HG03558 (cell line): ENCODE data around the gene CERKL.
"Not testable (repeated sequence)": the region's sequence is repeated elsewhere in the genome, so short reads cannot be mapped to it uniquely, and the experiment has no call there.

ENCODE experiments used
- ATAC-seq: cut with Tn5 transposase; IDR thresholded peaks from one replicate; pipeline ENCODE4 v1.9.1; 2021; ENCODE audit warnings: moderate number of reproducible peaks; ENCODE audit not compliant: unreplicated experiment; ENCODE audit errors: extremely low read depth

Gene CERKL, protein sequence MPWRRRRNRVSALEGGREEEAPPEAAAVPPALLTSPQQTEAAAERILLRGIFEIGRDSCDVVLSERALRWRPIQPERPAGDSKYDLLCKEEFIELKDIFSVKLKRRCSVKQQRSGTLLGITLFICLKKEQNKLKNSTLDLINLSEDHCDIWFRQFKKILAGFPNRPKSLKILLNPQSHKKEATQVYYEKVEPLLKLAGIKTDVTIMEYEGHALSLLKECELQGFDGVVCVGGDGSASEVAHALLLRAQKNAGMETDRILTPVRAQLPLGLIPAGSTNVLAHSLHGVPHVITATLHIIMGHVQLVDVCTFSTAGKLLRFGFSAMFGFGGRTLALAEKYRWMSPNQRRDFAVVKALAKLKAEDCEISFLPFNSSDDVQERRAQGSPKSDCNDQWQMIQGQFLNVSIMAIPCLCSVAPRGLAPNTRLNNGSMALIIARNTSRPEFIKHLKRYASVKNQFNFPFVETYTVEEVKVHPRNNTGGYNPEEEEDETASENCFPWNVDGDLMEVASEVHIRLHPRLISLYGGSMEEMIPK

DNA sequence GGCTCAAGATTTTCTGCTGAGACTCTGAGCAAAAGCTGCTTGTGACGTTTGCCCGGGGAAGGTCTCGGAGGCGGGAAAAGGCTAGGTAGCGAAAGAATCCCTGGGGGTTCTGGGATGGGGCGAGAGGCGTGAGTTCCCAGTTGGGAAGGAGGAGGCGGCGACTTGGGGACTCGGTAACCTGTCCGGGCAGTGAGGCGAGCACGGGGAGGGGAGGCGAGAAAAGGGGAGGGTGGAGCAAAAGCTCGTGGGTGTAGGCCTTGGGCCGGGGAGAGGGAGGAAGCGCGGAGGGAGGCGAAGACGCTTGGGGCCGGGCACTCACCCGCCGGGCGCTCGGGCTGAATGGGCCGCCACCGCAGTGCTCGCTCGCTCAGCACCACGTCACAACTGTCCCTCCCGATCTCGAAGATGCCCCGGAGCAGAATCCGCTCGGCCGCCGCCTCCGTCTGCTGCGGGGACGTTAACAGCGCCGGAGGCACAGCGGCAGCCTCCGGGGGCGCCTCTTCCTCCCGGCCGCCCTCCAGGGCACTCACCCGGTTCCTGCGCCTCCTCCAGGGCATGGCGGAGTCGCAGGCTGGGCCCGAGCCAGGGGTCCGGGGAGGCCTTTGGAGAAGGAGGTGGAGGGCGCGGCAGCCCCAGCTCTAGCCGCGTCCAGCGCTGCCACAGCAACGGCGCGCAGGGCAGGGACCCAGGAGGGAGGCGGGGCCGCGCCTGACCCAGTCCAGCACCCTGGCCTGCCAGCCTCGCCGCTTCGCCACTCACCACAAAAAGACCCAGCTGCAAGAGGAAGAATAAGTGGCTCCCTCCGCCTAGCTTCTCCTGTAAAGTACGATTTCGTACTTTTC lies at the start of gene CERKL:
Gene CERKL, minus strand, starts transcription at position 656 of the 842 bp plus-strand sequence. Its CDS starts 99 bp downstream, at position 557.
- peak; percentile 61 for ATAC-seq

DNA sequence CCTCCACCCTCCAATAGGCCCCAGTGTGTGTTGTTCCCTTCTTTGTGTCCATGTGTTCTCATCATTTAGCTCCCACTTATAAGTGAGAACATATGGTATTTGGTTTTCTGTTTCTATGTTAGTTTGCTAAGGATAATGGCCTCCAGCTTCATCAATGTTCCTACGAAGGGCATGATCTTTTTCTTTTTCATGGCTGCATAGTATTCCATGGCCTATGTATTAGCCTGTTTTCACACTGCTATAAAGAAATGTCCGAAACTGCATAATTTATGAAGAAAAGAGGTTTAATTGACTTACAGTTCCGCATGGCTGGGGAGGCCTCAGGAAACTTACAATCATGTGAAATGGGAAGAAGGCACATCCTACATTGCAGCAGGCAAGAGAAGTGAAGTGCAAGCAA lies 45.6 kb upstream of the CERKL start:
- not testable (repeated sequence) for ATAC-seq

DNA sequence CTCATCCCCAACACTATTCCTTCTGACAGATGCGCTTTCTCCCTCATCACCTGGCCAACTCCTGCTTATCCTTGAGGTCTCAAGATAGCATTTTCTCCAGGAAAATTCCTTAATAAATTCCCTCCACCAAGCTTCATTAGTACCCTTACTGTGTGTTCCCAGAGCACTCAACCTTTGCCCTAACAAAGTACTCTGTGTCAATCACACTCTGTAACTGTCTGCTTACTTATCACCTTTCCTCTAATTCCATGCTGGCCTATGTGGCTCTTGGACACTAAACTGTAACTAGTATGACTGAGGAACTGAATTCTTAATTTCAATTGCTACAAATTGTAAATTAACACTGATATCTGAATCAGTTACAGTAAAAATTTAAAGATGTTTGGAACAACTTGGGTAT lies 41.3 kb upstream of the CERKL start:
- ATAC-seq, result no peak

DNA sequence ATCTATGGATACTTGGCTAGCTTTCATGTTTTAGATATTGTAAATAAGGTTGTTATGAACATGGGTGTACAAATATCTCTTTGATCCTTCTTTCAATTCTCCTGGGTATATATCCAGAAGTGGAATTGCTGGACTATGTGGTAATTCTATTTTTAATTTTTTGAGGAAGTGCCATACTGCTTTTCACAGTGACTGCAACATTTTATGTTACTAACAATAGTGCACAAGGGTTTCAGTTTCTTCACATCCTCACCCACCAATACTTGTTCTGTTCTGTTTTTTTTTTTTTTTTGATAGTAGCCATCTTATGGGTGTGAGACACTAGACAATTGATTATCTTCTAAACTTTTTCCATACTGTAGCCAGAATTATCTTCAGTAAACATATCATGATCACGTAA lies 40.7 kb upstream of the CERKL start:
- no peak for ATAC-seq

DNA sequence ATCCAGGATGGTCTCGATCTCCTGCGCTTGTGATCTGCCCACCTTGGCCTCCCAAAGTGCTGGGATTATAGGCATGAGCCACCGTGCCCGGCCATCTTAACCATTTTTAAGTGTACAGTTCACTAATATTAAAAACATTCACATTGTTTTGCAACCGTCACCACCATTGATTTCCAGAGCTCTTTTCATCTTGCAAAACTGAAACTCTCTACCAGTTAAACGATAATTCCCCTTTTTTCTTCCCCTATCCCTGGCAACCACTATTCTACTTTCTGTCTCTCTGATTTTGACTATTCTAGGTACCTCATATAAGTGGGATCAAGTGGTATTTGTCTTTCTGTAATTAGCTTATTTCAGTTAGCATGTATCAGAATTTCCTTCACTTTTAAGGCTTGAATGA lies 40.2 kb upstream of the CERKL start:
- ATAC-seq, result no peak

DNA sequence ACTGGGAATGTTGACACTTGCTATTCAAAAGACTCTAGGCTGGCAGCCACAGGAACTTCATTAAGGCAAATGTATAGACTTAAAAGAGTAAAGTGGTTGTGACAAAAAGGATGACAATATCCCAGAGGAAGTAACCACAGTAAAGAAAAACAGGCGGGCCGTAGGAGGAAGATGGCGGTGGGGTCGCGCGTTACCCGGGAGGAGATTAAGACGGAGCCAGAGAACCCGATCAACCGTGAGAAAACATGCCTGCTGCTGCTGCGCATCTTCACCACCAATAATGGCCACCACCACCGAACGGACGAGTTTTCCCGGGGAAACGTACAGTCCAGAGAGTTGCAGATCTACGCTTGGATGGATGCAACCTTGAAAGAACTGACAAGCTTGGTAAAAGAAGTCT lies 37.4 kb upstream of the CERKL start:
- no peak for ATAC-seq

DNA sequence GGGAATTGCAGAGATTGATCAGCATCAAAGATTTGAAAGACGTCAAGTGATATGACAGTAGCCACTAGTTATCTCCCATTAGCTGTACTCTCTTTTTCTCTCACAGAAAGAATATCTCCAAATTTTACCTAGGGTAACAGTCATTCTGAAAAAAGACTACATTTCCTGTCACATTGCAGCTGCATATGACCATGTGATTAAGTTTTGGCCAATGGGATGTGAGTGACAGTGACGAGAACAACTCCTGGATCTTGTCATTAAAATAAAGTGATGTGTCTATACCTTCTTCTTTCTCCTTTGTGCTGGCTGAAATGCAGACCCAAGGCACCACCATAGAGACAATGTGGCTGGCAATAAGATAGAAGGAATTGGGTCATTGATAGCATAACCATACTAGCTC lies 34.0 kb upstream of the CERKL start:
- no peak for ATAC-seq

DNA sequence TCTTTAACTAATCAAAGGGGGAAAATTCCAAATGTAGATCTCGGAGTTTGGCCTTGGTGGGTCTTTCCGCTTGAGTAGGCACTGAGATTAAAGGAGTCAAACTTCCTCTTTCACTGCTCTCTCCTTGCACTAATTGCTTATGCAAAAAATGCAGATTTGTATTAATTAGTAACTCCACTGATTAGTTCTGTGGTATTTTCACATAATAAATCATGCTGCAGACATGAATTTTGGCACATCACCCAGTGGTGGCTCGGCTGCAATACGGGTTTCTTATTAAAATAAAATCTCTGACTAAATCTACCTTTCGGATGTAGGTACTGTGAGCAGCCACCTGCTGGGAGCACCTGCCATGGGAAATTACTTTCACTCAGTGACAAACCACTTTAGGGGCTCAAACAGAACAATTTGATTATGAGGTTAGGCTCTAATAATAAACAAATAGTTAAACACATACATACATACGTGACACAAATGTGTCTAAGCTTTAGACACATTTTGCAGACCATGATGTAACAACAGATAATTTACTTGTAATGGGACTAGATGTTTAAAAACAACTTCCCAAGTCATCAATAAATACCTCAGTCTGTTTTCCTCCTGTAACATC lies 29.8 kb upstream of the CERKL start:
- no peak for ATAC-seq

DNA sequence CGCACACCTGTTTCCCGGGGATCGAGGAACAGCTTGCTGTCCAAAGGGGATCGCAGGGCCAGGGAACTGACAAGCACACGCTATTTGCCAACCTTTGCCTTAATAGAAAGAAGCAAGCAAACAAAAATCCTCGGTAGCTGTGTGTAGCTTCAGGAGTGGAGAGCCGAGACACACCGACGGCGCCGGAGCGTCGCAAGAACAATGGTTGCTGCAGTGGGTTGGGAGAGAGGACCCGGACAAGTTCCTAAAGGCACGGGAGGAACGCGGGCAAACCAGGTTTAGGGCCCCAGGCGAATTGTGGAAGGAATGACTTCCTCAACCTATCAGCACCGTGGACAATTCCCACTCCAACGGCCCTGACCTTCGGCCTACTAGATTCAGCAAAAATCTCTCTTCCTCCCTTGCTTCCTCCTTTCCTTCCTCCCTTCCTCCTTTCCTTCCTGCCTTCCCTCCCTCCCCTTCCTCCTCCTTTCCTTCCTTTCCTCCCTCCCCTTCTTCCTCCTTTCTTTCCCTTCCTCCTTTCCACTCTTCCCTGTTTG lies 28.3 kb upstream of the CERKL start:
- no peak for ATAC-seq

DNA sequence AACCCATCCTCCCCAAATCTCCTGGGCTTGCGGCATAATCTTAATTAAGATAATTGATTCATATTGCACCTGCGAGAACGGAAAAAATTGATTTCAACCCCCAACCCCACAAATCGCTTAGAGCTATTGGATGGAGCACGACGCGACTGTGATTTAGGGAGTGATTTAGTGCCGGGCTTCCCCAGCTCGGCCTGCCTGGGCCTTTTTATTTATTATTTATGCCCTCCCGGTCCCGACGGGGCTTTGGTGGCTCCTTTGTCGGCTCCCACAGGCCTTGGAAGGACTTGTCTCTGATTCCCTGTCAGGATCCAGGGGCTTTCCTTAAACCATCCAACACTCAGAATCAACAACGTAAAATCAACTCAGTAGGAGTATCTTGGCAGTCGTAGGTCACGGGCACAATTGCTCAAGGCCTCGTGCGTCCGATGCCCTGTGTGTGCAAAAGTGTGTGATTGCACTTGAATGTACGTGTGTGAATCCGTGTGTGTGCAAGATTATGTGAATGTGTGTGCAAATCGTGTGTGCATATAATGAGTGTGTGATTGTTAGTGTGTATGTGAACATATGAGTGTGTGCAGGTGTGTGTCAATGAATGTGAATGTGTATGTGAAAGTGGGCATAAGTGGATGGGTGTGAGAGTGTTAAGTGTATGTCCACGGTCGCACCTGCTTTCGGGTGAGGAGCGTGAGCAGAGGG lies 27.7 kb upstream of the CERKL start:
- no peak for ATAC-seq

DNA sequence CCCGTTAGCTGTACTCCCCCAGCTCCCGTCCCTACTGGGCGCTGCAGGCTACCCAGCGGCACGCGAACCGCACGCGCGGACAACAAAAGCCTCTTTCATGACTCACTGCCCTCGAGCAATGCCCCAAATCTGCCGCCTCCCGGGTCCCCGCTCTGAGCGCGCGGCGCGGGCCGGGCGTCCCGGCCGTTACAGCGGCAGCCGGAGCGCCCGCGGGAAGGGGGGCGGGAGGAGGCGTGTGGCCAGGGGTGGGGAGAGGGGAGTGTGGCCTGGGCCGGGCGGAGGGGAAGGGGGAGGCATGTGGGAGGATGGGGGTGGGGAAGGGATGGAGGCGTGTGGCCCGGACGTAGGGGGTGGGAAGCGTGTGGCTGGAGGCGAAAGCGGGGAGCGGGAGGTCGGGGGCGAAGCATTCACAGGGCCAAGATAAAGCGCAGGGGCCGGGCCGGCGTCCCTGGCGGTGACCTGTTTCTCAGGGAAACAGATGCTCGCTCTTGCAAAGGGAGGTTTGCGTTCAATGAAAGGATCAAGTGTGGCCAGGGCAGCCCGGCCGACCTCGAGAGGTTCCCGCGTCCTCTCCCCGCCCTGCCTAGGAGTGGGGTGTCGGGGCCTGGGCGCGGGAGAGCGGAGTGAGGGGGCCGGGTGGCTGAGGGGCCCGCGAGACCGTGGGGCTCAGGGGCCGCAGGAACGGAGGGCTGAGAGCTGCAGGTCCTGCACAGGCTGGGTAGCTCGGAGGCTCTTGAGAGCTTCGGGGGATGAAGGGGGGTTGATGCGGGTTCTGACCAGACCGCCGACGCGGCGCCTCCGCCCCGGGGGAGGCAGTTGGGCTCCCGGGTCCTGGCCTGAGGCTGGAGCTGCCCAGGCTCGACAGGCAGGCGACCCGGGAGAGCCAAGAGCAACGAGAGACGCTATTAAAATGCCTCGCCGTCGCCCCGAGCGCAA lies 26.9 kb upstream of the CERKL start:
- no peak for ATAC-seq

DNA sequence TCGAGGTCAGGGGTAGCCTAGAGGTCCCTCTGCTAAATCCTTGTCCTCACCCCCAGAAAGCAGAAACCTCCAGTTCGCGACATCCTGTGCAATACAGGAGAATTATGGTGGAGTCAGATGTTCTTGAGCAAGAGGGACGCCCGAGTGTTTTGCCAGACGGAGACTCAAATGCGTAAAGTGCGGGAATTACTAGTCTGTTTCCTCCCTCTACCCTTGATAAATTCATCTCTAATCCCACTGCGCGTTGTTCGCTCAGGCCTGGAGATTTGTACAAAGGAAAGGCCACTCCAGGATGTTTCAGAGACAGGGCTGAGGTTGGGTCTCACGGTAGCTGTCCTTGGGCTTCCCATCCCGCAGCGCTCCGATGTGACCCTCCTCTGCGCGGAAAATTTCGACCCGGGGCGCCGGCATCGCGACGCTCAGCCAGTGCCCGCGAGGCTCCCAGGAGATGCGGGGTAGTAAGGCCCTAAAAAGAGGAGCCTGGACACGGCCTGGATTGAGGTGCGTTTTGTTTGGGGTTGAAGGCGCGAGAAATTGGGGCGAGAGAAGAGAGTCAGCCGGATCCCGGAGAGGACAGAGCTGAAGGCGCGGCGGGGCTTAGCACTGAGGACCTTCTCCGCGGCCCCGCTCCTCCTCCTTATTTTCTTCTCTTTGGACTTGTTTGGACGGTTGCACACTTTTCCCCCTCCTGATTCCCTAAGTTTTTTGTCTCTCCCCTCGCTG lies 26.1 kb upstream of the CERKL start:
- ATAC-seq, result no peak

DNA sequence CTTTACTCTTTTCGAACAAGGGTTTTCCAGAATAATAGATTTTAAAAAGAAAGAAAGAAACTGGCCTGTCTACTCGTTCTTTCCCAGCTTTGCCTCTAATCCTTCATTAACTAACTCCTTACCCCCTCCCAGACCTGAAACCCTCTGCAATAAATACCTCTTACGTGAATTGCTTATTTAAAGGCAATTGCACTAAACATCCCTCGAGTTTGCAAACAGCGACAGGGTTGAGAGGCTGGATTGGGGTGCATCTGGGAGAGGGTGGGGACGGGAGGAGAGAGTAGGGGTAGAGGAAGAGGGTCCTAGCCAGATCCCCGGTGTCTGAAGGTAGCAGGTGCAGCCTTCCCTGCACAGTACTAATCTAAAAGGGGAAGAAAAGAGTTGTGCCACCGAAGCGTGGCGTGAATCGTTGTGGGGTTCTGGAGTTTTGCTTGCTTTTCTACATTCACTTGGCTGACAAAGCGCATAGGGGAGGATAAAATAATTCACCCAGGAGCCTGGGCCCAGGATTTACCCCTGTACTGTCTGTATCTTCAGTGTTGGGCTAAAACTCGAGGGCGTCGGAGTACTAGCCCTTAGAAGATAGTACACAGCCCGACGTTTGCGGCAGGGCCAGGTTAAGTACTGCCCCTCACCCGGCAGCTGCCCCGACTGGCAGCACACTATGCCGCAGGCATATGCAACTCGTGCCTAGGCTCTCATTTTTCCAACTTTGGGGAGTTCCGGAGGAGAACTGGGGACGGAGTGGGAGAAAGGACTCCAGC lies 25.3 kb upstream of the CERKL start:
- no peak for ATAC-seq

DNA sequence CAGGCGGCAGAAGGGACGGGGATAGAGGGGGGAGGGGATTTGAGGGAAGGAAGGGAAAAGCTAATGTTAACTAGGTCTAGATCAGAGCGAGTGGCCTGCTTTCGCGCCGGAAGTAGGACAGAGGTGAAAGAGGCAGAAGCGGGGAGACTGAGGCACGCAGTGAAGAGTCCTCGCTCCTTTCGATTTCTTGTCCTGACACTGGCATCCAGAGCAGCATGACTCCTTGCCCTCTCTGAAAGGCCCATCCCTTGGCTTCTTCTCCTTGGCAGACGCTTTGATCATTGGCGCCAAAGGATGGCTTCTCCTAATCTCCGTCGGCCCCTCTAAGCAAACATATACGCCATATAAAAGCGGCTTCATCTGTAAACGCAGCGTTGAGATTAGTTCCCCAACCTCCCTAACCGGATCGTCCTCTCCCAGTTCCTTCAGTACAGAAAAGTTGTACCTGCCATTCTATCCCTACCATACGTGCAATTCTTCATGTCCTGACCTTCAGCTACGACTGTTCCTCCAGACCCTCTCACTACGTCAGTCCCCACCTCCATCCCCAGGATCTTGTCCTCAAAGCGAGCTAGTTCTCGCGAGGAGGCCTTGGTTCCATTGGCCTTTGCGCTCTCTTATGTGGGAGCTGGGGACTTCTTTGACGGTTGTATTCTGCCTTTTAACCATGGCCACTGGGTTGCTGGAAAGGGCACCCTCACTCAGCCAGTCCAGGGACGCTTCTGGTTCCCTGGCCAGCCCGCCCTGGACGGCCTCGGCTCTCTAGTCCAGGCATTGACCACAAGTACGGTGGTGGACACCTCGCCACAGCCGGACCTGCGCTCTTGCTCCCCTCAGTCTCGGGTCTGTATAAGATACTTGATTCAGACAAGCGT lies 24.3 kb upstream of the CERKL start:
- no peak for ATAC-seq

DNA sequence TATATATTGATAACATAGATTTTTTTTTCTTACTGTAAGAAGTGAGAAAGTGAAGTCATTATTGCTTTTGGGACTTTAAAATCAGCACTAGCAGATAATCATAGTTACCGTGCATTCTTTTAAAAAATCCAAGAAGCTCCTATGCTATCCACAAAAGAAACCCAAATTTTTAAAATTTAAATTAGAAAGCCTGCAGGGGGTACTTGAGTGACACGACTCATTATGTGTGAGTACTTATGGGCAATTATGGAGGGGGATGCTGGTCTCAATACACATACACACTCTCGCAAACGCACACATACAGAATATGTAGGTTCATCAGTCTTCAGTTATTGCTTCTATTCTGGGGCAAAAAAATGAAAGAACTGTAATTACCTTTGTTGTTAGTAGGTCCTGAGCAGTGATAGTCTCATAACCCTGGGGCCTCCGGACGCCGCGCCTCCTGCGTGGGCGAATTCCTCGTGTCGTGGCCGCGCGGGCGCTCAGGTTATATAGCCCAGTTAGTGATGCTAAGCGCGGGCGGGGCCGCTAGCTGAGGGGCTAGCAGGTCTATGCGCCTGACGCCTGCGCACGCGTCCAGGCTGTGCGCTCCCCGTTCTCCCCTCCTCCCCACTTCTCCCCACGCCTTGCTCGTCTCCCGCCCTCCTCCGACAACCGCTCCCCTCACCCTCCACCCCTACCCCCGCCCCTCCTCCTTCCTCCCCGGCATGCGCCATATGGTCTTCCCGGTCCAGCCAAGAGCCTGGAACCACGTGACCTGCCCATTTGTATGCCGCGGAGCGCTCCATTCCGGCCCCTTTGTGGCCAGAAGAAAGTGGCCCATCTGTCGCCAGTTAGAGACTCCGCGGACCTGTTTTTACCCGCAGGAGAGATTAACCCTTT lies 23.4 kb upstream of the CERKL start, which contains the start of gene NEUROD1:
Gene NEUROD1, minus strand, starts transcription at position 463 of the 882 bp plus-strand sequence. CDS start 1,657 bp downstream, outside the sequence.
- no peak for ATAC-seq
